Vagina (tissue), 2 donors: ENCODE measurements around the gene ZNF543. TPM values are rescaled to one million over a fixed set of nuclear protein-coding genes. Genes with fewer than 3 reads are reported as not detected.

Experiments used
- DNase-seq, 2 donors: peaks; one replicate each; pipeline ENCODE4 v3.0.0-alpha.2; 2017; ENCODE audit errors: extremely low spot score in 2 of 2
- H3K27ac ChIP-seq: fragments of 200-600 bp; sonication (generic); one replicate; pipeline ENCODE4 v1.5.1; 2019
- H3K27me3 ChIP-seq: fragments of 200-600 bp; sonication (generic); one replicate; pipeline ENCODE4 v1.5.1; 2019
- H3K36me3 ChIP-seq, 2 donors: fragments of 200-600 bp; sonication (generic); one replicate each; pipeline ENCODE4 v1.5.1; 2017 to 2019
- H3K4me1 ChIP-seq: fragments of 200-600 bp; sonication (generic); one replicate; pipeline ENCODE4 v1.5.1; 2019
- H3K4me3 ChIP-seq, 2 donors: fragments of 200-600 bp; sonication (generic); 1 replicate in 1 of 2; 2 replicates in 1 of 2; pipeline ENCODE4 v1.5.1; 2016 to 2019
- H3K9me3 ChIP-seq: fragments of 200-600 bp; sonication (generic); one replicate; pipeline ENCODE4 v1.5.1; 2019
- POLR2A ChIP-seq, 2 donors: fragments of 450-650 bp; IDR thresholded peaks; one replicate each; pipeline ENCODE4 v1.6.1; 2017; ENCODE audit warnings: antibody characterized with exemption in 2 of 2, mild to moderate bottlenecking in 2 of 2, moderate library complexity in 2 of 2
- POLR2AphosphoS5 ChIP-seq, 2 donors: sonication (generic); formaldehyde crosslinking; IDR thresholded peaks; one replicate each; pipeline ENCODE4 v1.9.0; 2017; ENCODE audit warnings: antibody characterized with exemption in 2 of 2, mild to moderate bottlenecking in 2 of 2, low read depth in 1 of 2; ENCODE audit not compliant: insufficient read depth in 1 of 2
- intact Hi-C: fragments of 100-400 bp; cut with DNase I; formaldehyde crosslinking; loops from one replicate; pipeline ENCODE4 v1.15.1; 2023
- total RNA-seq: library from RNA; depleted of rRNA; stranded (reverse); fragments of >200 nt; gene quantifications from one replicate; pipeline ENCODE4 v1.2.3, GENCODE V29; 2016
- TF ChIP-seq, protein P1 (sequence below), 3 experiments: fragments of 450-650 bp in 2 of 3; fragments of 200-600 bp in 1 of 3; sonication (generic) in 1 of 3; IDR thresholded peaks; one replicate each; pipeline ENCODE4 v1.5.1; 2017 to 2019; ENCODE audit warnings: antibody characterized with exemption in 3 of 3, mild to moderate bottlenecking in 2 of 3, moderate library complexity in 2 of 3

Gene ZNF543
- total RNA-seq, 1 donor from 2014 or later = 6.9 TPM

DNA sequence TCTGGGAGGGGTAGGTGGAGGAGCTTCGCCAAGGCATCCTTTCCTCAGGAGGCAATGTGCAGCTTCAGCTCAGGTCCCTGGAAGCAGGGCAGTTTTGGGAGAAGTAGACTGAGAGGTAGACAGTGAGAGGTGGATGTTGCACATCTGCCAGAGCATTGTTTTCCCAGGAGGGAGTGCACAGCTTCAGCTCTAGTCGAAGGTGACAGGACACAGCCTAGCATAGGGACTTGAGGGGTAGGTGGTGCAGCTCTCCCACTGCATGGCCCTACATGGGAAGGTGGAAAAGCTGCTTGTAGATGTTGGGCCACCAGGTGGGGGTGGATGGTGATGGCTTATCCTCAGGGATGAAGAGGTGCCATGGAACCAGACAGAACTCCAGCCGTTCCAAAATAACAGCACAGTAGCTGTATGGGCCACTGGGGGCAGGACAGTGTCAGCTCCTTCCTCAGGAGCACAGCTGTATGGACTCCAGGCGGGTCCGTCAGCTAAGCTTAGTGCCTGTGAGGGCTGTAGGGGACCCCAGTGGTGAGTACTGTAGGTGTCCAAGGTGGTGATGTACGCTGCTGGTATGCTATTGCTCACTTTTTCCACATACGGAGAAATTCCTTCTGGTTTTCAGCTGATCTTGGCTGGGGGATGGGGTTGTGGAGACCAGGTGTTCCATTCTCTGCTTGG is 17.4 kb upstream of the ZNF543 start:
- DNase-seq = no peak
- no peak overlapping the region for H3K27ac ChIP-seq
- intact Hi-C loops = no loop called here

DNA sequence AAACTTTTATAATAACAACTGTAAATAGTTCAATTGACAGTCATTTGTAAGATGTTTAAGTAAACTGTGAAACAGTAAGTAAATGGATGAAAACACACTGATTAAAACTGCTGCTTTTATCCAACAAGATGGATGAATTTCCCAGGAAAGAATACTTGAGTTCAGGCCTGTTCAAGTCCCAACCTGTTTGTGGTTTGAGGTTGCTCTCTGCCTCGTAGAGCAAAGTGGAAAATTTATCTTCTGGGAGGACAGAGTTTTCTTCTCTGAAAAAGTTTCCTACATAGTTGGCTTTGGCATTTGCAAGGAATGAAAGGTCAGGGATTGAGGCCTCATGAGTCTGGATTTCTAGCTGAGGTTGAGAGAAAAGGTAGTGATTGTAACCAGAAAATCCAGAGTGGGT is 15.2 kb upstream of the ZNF543 start:
- TF ChIP-seq POLR2AphosphoS5 (IDR thresholded peaks at IDR 0.05; ENCODE audit: insufficient read depth in 1 of 2, low read depth in 1 of 2) = no peak
- no peak for TF ChIP-seq POLR2A (IDR thresholded peaks at IDR 0.05)
- TF ChIP-seq, protein P1, sequence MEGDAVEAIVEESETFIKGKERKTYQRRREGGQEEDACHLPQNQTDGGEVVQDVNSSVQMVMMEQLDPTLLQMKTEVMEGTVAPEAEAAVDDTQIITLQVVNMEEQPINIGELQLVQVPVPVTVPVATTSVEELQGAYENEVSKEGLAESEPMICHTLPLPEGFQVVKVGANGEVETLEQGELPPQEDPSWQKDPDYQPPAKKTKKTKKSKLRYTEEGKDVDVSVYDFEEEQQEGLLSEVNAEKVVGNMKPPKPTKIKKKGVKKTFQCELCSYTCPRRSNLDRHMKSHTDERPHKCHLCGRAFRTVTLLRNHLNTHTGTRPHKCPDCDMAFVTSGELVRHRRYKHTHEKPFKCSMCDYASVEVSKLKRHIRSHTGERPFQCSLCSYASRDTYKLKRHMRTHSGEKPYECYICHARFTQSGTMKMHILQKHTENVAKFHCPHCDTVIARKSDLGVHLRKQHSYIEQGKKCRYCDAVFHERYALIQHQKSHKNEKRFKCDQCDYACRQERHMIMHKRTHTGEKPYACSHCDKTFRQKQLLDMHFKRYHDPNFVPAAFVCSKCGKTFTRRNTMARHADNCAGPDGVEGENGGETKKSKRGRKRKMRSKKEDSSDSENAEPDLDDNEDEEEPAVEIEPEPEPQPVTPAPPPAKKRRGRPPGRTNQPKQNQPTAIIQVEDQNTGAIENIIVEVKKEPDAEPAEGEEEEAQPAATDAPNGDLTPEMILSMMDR (IDR thresholded peaks at IDR 0.05) = no peak
- no peak for DNase-seq
- H3K9me3 ChIP-seq = no peaks in the 10 kb centered on the region
- H3K36me3 ChIP-seq = peaks cover 0 to 29% of the 10 kb centered on the region in 2 donors
- intact Hi-C loops = no loop called here
- no peak overlapping the region for H3K4me3 ChIP-seq
- H3K27me3 ChIP-seq = no peaks in the 10 kb centered on the region
- H3K27ac ChIP-seq = no peak overlapping the region
- H3K4me1 ChIP-seq = peaks cover 26% of the 10 kb centered on the region

More for the DNA sequence above, 17.4 kb upstream of the ZNF543 start:
- Histone ChIP-seq H3K27me3 (no peaks in the 10 kb centered on the region), H3K4me1 (peaks cover 26% of the 10 kb centered on the region), H3K4me3 (no peak overlapping the region), H3K36me3 (peaks cover 0 to 39% of the 10 kb centered on the region in 2 donors), H3K9me3 (no peaks in the 10 kb centered on the region)
- TF ChIP-seq POLR2A (IDR thresholded peaks at IDR 0.05) = no peak
- TF ChIP-seq, protein P1 (IDR thresholded peaks at IDR 0.05) = no peak
- no peak for TF ChIP-seq POLR2AphosphoS5 (IDR thresholded peaks at IDR 0.05; ENCODE audit: insufficient read depth in 1 of 2, low read depth in 1 of 2)

DNA sequence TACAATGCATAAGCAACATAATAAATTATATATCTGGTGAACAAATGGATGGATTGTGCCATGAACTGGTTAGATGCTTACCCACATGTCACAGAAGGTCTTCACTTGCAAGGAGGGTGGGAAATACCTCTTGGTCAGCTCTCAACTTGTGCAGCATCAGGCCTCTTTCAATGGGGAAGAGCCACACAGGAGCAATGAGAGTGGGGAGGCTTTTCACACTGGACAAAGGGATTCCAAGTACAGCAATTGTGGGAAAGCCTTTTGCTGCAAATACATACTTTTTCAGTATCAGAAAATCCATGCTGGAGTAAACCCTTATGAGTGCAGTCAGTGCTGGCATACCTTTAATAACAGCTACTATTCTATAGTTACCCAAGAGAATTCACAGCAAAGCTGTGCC is 11.8 kb upstream of the ZNF543 start:
- Histone ChIP-seq H3K27me3 (no peaks in the 10 kb centered on the region), H3K36me3 (peaks cover 0 to 1% of the 10 kb centered on the region in 2 donors), H3K9me3 (no peaks in the 10 kb centered on the region), H3K4me1 (no peaks in the 10 kb centered on the region), H3K4me3 (no peak overlapping the region), H3K27ac (no peak overlapping the region)
- DNase-seq = no peak
- intact Hi-C loops = no loop called here
- no peak for TF ChIP-seq POLR2A (IDR thresholded peaks at IDR 0.05)
- TF ChIP-seq, protein P1 (IDR thresholded peaks at IDR 0.05) = no peak
- TF ChIP-seq POLR2AphosphoS5 (IDR thresholded peaks at IDR 0.05; ENCODE audit: insufficient read depth in 1 of 2, low read depth in 1 of 2) = no peak

DNA sequence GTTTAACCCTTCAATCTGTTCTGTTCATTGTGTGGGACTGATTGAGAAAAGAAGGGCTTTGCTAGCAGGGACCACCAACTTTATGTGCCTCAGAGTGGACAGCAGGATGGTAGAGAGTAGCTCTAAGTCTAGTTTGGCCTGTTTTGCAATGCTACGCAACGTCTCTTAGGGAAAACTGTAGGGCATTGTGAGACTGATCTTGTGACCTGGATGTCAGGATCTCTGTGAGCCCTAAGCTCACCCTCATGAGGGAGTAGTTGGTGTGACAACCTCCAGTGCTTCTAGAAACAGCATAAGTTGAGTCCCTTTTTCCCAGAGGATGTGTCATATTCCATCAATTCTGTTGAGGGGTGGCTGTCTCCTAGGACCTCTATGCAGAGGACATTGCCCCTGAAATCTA is 9.5 kb upstream of the ZNF543 start:
- no peak overlapping the region for H3K4me3 ChIP-seq
- H3K9me3 ChIP-seq = no peaks in the 10 kb centered on the region
- DNase-seq = no peak
- H3K27me3 ChIP-seq = no peaks in the 10 kb centered on the region
- no peak overlapping the region for H3K27ac ChIP-seq
- H3K36me3 ChIP-seq = no peaks in the 10 kb centered on the region
- intact Hi-C loops = no loop called here
- H3K4me1 ChIP-seq = no peaks in the 10 kb centered on the region
- TF ChIP-seq, protein P1 (IDR thresholded peaks at IDR 0.05) = no peak
- TF ChIP-seq POLR2A (IDR thresholded peaks at IDR 0.05) (no peak), POLR2AphosphoS5 (IDR thresholded peaks at IDR 0.05; ENCODE audit: insufficient read depth in 1 of 2, low read depth in 1 of 2) (no peak)

DNA sequence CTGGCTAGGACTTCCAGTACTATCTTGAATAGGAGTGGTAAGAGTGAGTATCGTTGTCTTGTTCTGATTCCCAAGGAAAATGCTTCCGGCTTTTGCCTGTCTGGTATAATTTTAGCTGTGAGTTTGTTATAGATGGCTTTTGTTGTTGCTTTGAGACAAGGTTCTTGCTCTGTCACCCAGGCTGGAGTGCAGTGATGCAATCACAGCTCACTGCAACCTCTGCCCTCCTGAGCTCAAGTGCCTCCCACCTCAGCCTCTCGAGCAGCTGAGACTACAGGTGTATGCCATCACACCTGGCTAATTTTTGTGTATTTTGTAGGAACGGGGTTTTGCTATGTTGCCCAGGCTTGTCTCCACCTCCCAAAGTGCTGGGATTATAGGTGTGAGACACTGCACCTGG is 6.1 kb upstream of the ZNF543 start:
- no peaks in the 10 kb centered on the region for H3K9me3 ChIP-seq
- no peak overlapping the region for H3K4me3 ChIP-seq
- TF ChIP-seq POLR2A (IDR thresholded peaks at IDR 0.05) (no peak), POLR2AphosphoS5 (IDR thresholded peaks at IDR 0.05; ENCODE audit: insufficient read depth in 1 of 2, low read depth in 1 of 2) (no peak)
- TF ChIP-seq, protein P1 (IDR thresholded peaks at IDR 0.05) = no peak
- no peak for DNase-seq
- no peak overlapping the region for H3K27ac ChIP-seq
- H3K4me1 ChIP-seq = no peaks in the 10 kb centered on the region
- intact Hi-C loops = no loop called here
- no peaks in the 10 kb centered on the region for H3K36me3 ChIP-seq
- no peaks in the 10 kb centered on the region for H3K27me3 ChIP-seq
